GM23338 (cell line): ENCODE data around the gene IL1RL2. TPM values are rescaled to one million over a fixed set of nuclear protein-coding genes. Genes with fewer than 3 reads are reported as not detected.

Source experiments
- ATAC-seq: fragments of 200-7000 bp; cut with Tn5 transposase; 3 replicates; pipeline ENCODE4 v1.9.1; 2020
- DNase-seq: peaks from one replicate; pipeline ENCODE4 v3.0.0-alpha.2; 2015; ENCODE audit warnings: low spot score
- H2AFZ ChIP-seq: fragments of 200-600 bp; sonication (generic); 2 replicates; pipeline ENCODE4 v1.8.0; 2016; ENCODE audit warnings: antibody characterized with exemption, mild to moderate bottlenecking, moderate library complexity
- H3F3A ChIP-seq: fragments of 200-600 bp; sonication (generic); replicated peaks from 2 replicates; pipeline ENCODE4 v1.8.0; 2017; ENCODE audit warnings: antibody characterized with exemption, mixed run types, low read depth
- H3K27ac ChIP-seq: fragments of 200-600 bp; sonication (generic); 2 replicates; pipeline ENCODE4 v1.6.1; 2016; ENCODE audit warnings: low read depth
- H3K27me3 ChIP-seq: fragments of 200-600 bp; sonication (generic); 2 replicates; pipeline ENCODE4 v1.8.0; 2016; ENCODE audit warnings: mild to moderate bottlenecking, mixed run types, moderate library complexity; ENCODE audit not compliant: insufficient read depth
- H3K36me3 ChIP-seq: fragments of 200-600 bp; sonication (generic); 2 replicates; pipeline ENCODE4 v1.8.0; 2016; ENCODE audit warnings: mild to moderate bottlenecking; ENCODE audit not compliant: insufficient read depth
- H3K4me1 ChIP-seq: fragments of 200-600 bp; sonication (generic); 2 replicates; pipeline ENCODE4 v1.8.0; 2016; ENCODE audit warnings: mild to moderate bottlenecking, moderate library complexity; ENCODE audit not compliant: insufficient read depth
- H3K4me2 ChIP-seq: fragments of 200-600 bp; sonication (generic); 2 replicates; pipeline ENCODE4 v1.7.1; 2017; ENCODE audit warnings: mixed run types
- H3K4me3 ChIP-seq: fragments of 200-600 bp; sonication (generic); 2 replicates; pipeline ENCODE4 v1.6.1; 2016; ENCODE audit warnings: mixed run types
- H3K79me2 ChIP-seq: fragments of 200-600 bp; sonication (generic); replicated peaks from 2 replicates; pipeline ENCODE4 v1.8.0; 2017; ENCODE audit warnings: mild to moderate bottlenecking; ENCODE audit not compliant: insufficient read depth
- H3K9me2 ChIP-seq: fragments of 200-600 bp; sonication (generic); 2 replicates; pipeline ENCODE4 v1.8.0; 2017; ENCODE audit not compliant: insufficient read depth
- H4K20me1 ChIP-seq: fragments of 200-600 bp; sonication (generic); replicated peaks from 2 replicates; pipeline ENCODE4 v1.8.0; 2017; ENCODE audit warnings: mild to moderate bottlenecking; ENCODE audit not compliant: insufficient read depth
- H3K27ac Mint-ChIP-seq: 2 replicates; pipeline ENCODE4 v1.8.0; 2020; ENCODE audit warnings: inconsistent platforms, mild to moderate bottlenecking, moderate library complexity, mixed read lengths
- H3K27me3 Mint-ChIP-seq: 3 replicates; pipeline ENCODE4 v1.8.0; 2022; ENCODE audit warnings: low read depth, mild to moderate bottlenecking, moderate library complexity, mixed read lengths, inconsistent platforms; ENCODE audit not compliant: insufficient read depth, poor library complexity
- H3K36me3 Mint-ChIP-seq: 3 replicates; pipeline ENCODE4 v1.8.0; 2021; ENCODE audit warnings: low read depth, mild to moderate bottlenecking, inconsistent platforms, moderate library complexity, mixed read lengths
- H3K4me1 Mint-ChIP-seq: 3 replicates; pipeline ENCODE4 v1.8.0; 2020; ENCODE audit warnings: mild to moderate bottlenecking, inconsistent platforms, mixed read lengths
- H3K4me3 Mint-ChIP-seq: 3 replicates; pipeline ENCODE4 v1.8.0; 2021; ENCODE audit warnings: moderate library complexity, mild to moderate bottlenecking, inconsistent platforms, mixed read lengths
- H3K9me3 Mint-ChIP-seq: 3 replicates; pipeline ENCODE4 v1.8.0; 2020; ENCODE audit warnings: moderate library complexity, mild to moderate bottlenecking, inconsistent platforms, mixed read lengths
- CREB1 ChIP-seq: fragments of 250-450 bp; sonication (Bioruptor Pico); IDR thresholded peaks from 2 replicates; pipeline ENCODE4 v1.5.0; 2020; ENCODE audit warnings: low read depth, mild to moderate bottlenecking, moderate library complexity
- NANOG ChIP-seq: IDR thresholded peaks from 2 replicates; pipeline ENCODE4 v1.6.1; 2016; ENCODE audit warnings: antibody characterized with exemption, borderline replicate concordance
- STAT1 ChIP-seq: IDR thresholded peaks from one replicate; pipeline ENCODE4 v1.6.1; 2016; ENCODE audit warnings: antibody characterized with exemption; ENCODE audit not compliant: unreplicated experiment
- ZNF114 ChIP-seq: fragments of 250-450 bp; sonication (Bioruptor Pico); IDR thresholded peaks from 2 replicates; pipeline ENCODE4 v1.5.0; 2020; ENCODE audit warnings: mild to moderate bottlenecking, moderate library complexity
- ZNF331 ChIP-seq: fragments of 250-450 bp; sonication (Bioruptor Pico); IDR thresholded peaks from 2 replicates; pipeline ENCODE4 v1.5.0; 2020; ENCODE audit warnings: low read depth, mild to moderate bottlenecking, moderate library complexity
- polyA plus RNA-seq: library from polyadenylated mRNA; unstranded; fragments of >200 nt; fragmentation: Nextera tagmentation; extraction: Ambion mirVana; gene quantifications from 2 replicates; pipeline ENCODE4 v1.2.1, GENCODE V29; 2016
- total RNA-seq: library from RNA; depleted of rRNA; stranded (reverse); fragments of >200 nt; shearing (Covaris generic); gene quantifications from 2 replicates; pipeline ENCODE4 v1.2.3, GENCODE V29; 2014
- TF ChIP-seq, protein P1 (sequence below): fragments of 250-450 bp; sonication (Bioruptor Pico); IDR thresholded peaks from 2 replicates; pipeline ENCODE4 v1.5.0; 2020; ENCODE audit warnings: mild to moderate bottlenecking, moderate library complexity
- TF ChIP-seq, protein P2 (sequence below): IDR thresholded peaks from one replicate; pipeline ENCODE4 v1.6.1; 2018; ENCODE audit warnings: antibody characterized with exemption; ENCODE audit not compliant: unreplicated experiment

The IL1RL2 gene
- total and polyA plus RNA-seq, 2 experiments from 2014 or later = not detected

DNA sequence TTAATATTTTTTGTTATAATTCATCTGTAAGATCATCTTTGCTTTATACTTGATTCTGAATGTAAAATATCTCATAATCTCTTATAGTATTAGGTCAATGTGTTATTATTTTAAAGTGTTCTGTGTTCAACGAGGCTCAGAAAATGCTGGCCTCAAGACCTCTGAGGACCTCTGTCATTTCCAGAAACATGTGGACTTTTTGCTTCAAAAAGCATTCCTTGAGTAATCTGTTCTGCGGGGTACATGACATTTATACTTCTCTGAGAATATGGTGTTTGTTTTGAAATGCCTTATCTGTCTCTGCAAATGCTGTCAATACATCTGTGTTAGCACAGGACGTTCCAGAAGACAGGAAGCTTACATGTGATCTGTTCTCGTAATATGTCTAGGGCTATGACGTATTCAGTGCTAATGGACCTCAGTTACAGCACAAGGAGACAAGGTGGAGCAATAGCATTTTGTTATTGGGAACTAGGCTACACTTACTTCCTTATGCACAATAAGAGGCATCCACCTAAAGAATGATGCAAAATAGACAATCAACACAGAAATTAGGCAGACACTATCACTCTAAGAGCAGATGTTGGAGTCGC lies 86.9 kb downstream of the IL1RL2 start (continued):
- TF ChIP-seq, protein P1, sequence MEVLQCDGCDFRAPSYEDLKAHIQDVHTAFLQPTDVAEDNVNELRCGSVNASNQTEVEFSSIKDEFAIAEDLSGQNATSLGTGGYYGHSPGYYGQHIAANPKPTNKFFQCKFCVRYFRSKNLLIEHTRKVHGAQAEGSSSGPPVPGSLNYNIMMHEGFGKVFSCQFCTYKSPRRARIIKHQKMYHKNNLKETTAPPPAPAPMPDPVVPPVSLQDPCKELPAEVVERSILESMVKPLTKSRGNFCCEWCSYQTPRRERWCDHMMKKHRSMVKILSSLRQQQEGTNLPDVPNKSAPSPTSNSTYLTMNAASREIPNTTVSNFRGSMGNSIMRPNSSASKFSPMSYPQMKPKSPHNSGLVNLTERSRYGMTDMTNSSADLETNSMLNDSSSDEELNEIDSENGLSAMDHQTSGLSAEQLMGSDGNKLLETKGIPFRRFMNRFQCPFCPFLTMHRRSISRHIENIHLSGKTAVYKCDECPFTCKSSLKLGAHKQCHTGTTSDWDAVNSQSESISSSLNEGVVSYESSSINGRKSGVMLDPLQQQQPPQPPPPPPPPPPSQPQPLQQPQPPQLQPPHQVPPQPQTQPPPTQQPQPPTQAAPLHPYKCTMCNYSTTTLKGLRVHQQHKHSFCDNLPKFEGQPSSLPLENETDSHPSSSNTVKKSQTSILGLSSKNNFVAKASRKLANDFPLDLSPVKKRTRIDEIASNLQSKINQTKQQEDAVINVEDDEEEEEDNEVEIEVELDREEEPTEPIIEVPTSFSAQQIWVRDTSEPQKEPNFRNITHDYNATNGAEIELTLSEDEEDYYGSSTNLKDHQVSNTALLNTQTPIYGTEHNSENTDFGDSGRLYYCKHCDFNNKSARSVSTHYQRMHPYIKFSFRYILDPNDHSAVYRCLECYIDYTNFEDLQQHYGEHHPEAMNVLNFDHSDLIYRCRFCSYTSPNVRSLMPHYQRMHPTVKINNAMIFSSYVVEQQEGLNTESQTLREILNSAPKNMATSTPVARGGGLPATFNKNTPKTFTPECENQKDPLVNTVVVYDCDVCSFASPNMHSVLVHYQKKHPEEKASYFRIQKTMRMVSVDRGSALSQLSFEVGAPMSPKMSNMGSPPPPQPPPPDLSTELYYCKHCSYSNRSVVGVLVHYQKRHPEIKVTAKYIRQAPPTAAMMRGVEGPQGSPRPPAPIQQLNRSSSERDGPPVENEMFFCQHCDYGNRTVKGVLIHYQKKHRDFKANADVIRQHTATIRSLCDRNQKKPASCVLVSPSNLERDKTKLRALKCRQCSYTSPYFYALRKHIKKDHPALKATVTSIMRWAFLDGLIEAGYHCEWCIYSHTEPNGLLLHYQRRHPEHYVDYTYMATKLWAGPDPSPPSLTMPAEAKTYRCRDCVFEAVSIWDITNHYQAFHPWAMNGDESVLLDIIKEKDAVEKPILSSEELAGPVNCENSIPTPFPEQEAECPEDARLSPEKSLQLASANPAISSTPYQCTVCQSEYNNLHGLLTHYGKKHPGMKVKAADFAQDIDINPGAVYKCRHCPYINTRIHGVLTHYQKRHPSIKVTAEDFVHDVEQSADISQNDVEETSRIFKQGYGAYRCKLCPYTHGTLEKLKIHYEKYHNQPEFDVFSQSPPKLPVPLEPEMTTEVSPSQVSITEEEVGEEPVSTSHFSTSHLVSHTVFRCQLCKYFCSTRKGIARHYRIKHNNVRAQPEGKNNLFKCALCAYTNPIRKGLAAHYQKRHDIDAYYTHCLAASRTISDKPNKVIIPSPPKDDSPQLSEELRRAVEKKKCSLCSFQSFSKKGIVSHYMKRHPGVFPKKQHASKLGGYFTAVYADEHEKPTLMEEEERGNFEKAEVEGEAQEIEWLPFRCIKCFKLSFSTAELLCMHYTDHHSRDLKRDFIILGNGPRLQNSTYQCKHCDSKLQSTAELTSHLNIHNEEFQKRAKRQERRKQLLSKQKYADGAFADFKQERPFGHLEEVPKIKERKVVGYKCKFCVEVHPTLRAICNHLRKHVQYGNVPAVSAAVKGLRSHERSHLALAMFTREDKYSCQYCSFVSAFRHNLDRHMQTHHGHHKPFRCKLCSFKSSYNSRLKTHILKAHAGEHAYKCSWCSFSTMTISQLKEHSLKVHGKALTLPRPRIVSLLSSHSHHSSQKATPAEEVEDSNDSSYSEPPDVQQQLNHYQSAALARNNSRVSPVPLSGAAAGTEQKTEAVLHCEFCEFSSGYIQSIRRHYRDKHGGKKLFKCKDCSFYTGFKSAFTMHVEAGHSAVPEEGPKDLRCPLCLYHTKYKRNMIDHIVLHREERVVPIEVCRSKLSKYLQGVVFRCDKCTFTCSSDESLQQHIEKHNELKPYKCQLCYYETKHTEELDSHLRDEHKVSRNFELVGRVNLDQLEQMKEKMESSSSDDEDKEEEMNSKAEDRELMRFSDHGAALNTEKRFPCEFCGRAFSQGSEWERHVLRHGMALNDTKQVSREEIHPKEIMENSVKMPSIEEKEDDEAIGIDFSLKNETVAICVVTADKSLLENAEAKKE (CRISPR knock-in tag) = no peak
- TF ChIP-seq NANOG = no peak

DNA sequence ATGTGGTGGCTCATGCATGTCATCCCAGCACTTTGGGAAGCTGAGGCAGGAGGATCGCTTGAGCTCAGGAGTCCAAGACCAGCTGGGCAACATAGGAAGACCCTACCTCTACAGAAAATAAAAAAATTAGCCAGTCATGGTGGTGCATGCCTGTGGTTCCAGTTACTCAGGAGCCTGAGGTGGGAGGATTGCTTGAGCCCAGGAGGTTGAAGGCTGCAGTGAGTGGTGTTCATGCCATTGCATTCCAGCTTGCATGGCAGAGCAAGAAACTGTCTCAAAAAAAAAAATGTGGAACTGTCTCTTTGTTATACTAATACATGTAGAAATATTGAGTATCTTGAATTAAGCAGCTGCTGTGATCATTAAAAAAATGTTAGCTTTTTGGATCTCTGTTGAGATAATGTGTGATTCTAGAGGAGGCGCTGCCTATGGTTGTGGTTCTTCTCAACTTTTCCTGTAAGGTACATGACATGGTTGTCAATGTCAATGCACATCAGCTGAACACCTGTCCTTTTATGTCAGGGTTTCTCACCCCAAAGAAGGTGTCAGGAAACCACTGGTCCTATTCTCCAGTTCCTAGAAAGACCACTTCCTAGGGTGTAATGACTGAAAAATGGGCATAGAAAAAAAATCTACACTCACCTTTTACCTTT lies 89.9 kb downstream of the IL1RL2 start:
- Mint-ChIP-seq H3K27ac (no peak overlapping the region), H3K27me3 (no peaks in the 10 kb centered on the region), H3K9me3 (peaks cover 15% of the 10 kb centered on the region), H3K36me3 (peaks cover 9% of the 10 kb centered on the region; the same call in 2 of the 3 replicates), H3K4me1 (no peaks in the 10 kb centered on the region), H3K4me3 (no peak overlapping the region)
- Histone ChIP-seq H4K20me1 (no peaks in the 10 kb centered on the region), H3K4me1 (no peaks in the 10 kb centered on the region), H3F3A (no peaks in the 10 kb centered on the region), H3K4me3 (no peak overlapping the region), H3K9me2 (peaks cover 3% of the 10 kb centered on the region; the same call in 1 of the 2 replicates), H3K4me2 (no peak overlapping the region), H3K79me2 (no peaks in the 10 kb centered on the region), H3K27ac (no peak overlapping the region), H3K36me3 (no peaks in the 10 kb centered on the region), H3K27me3 (no peaks in the 10 kb centered on the region), H2AFZ (no peak overlapping the region)
- TF ChIP-seq NANOG (no peak), ZNF331 (no peak), CREB1 (CRISPR knock-in tag) (no peak), STAT1 (no peak), ZNF114 (CRISPR knock-in tag) (no peak)
- TF ChIP-seq, protein P2, sequence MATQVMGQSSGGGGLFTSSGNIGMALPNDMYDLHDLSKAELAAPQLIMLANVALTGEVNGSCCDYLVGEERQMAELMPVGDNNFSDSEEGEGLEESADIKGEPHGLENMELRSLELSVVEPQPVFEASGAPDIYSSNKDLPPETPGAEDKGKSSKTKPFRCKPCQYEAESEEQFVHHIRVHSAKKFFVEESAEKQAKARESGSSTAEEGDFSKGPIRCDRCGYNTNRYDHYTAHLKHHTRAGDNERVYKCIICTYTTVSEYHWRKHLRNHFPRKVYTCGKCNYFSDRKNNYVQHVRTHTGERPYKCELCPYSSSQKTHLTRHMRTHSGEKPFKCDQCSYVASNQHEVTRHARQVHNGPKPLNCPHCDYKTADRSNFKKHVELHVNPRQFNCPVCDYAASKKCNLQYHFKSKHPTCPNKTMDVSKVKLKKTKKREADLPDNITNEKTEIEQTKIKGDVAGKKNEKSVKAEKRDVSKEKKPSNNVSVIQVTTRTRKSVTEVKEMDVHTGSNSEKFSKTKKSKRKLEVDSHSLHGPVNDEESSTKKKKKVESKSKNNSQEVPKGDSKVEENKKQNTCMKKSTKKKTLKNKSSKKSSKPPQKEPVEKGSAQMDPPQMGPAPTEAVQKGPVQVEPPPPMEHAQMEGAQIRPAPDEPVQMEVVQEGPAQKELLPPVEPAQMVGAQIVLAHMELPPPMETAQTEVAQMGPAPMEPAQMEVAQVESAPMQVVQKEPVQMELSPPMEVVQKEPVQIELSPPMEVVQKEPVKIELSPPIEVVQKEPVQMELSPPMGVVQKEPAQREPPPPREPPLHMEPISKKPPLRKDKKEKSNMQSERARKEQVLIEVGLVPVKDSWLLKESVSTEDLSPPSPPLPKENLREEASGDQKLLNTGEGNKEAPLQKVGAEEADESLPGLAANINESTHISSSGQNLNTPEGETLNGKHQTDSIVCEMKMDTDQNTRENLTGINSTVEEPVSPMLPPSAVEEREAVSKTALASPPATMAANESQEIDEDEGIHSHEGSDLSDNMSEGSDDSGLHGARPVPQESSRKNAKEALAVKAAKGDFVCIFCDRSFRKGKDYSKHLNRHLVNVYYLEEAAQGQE = no peak
- ATAC-seq (no peak), DNase-seq (no peak)
